H1 (cell line): ENCODE data around the gene B3GALNT1. TPM values are rescaled to one million over a fixed set of nuclear protein-coding genes. Genes with fewer than 3 reads are reported as not detected.

Experiments
- JUND ChIP-seq: IDR thresholded peaks from 2 replicates; pipeline ENCODE4 v1.6.1; 2011; ENCODE audit warnings: mild to moderate bottlenecking, improper control_type of control experiment, low read length
- KDM5A ChIP-seq: fragments of 200-600 bp; IDR thresholded peaks from 2 replicates; pipeline ENCODE4 v1.7.1; 2012; ENCODE audit warnings: mild to moderate bottlenecking, low read length, inconsistent platforms, mixed read lengths
- polyA plus RNA-seq, 7 experiments: library from polyadenylated mRNA; depleted of rRNA in 3 of 7; stranded (reverse) in 5 of 7; unstranded in 2 of 7; fragments of >200 nt in 5 of 7; fragments of 200-250 nt in 2 of 7; gene quantifications; 1 replicate in 5 of 7; 2 replicates in 1 of 7; 4 replicates in 1 of 7; pipeline versions ENCODE4 v1.2.1 to v1.2.3, GENCODE V29; 2011 to 2013; ENCODE audit warnings: missing spikeins in 2 of 7, mixed read lengths in 2 of 7
- total RNA-seq: library from RNA; stranded (reverse); fragmentation: NEBNext Ultra II Directional; extraction: Animal tissue kit (Norgen Biotek cat#: 25700); gene quantifications from 2 replicates; pipeline ENCODE4 v1.2.1, GENCODE V29; 2021

B3GALNT1 gene
- total and polyA plus RNA-seq, 2 of the 8 experiments (the other 6 are each of a cell fraction or from before 2014, with no cell fraction given): 5.0 to 8.1 TPM

DNA sequence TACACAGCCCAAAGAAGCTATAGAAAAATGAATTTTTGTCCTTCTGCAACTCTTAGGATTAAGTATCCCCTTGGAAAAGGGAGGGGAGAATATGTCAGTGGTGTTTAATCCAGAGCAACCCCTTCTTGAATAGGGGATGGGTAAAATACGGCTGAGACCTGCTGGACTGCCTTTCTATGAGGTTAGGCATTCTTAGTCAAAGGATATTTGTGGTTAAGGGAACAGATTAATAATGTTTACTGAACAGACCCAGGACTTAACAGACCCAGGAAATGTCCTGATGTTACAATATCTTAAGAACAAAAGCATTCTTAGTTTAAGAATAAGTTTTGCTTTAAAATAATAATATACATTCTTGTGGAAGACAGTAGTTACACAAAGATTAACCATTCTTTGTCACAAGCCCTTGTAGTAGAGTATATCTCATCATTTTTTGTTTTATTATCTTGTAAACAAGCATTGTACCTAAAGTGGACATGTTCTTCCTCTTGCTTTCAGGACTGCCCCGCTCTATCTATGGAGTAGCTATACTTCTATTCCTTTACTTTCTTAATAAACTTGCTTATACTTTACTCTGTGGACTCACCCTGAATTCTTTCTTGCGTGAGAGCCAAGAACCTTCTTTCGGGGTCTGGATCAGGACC is 43.8 kb upstream of the B3GALNT1 start (continued):
- TF ChIP-seq JUND (no peak), KDM5A (no peak)
- TF ChIP-seq, all 59 proteins: peak for 0
